Muscle of arm (tissue), 12 donors: Measurements from ENCODE around the gene IST1. TPM values are rescaled to one million over a fixed set of nuclear protein-coding genes. Genes with fewer than 3 reads are reported as not detected.

Source experiments
- DNase-seq: peaks from one replicate; pipeline ENCODE4 v3.0.0-alpha.2; 2013
- polyA plus RNA-seq, 12 donors: library from polyadenylated mRNA; unstranded; fragments of 120-200 nt; gene quantifications; one replicate each; pipeline ENCODE4 v1.2.1, GENCODE V29; 2013; ENCODE audit not compliant: insufficient read length in 12 of 12

The IST1 gene
- polyA plus RNA-seq, 12 donors = 118 to 236 (median 170) TPM; not detected in 1

GRCh38 chr16:71956486-71956885, 61.2 kb downstream of the IST1 start:
- DNase-seq = no peak

- DNase-seq = peak; percentile 81
These were observed 66.0 kb downstream of the IST1 start for GRCh38 chr16:71961066-71962039.

- no peak for DNase-seq
These were observed 68.0 kb downstream of the IST1 start for GRCh38 chr16:71963125-71963875.

- DNase-seq = no peak
These were observed 69.9 kb downstream of the IST1 start for GRCh38 chr16:71965223-71965622.

- DNase-seq = no peak
These were observed 71.6 kb downstream of the IST1 start for GRCh38 chr16:71966932-71967331.

- no peak for DNase-seq
These were observed 74.0 kb downstream of the IST1 start for GRCh38 chr16:71969353-71969752.

GRCh38 chr16:71971571-71971970, 76.2 kb downstream of the IST1 start:
- no peak for DNase-seq

GRCh38 chr16:71972356-71972755, 77.0 kb downstream of the IST1 start:
- DNase-seq = no peak

- DNase-seq = no peak
These were observed 77.7 kb downstream of the IST1 start for GRCh38 chr16:71973001-71973400.

GRCh38 chr16:71974068-71974818, 78.9 kb downstream of the IST1 start:
- DNase-seq = no peak

Other genes starting within 250 kb of the IST1 start
- gene PHLPP2, start 170.8 kb upstream of the IST1 start, polyA plus RNA-seq = 10 to 100 TPM in 1 of 12 donors, 1 to 10 TPM in 10, not detected in 1; 4.8 to 20.0 (median 6.3) TPM
- 10 to 100 TPM in 11 of 12 donors, not detected in 1; 38.1 to 92.7 (median 45.8) TPM for gene AP1G1, start 86.7 kb upstream of the IST1 start, polyA plus RNA-seq
- 10 to 100 TPM in 11 of 12 donors, not detected in 1; 16.8 to 23.2 (median 19.2) TPM for gene ATXN1L, start 49.6 kb upstream of the IST1 start, polyA plus RNA-seq
- gene ZNF821, start 11.3 kb upstream of the IST1 start, polyA plus RNA-seq = 10 to 100 TPM in 6 of 12 donors, 1 to 10 TPM in 4, not detected in 2; 8.9 to 14.2 (median 10.3) TPM
- gene PKD1L3, start 104.9 kb downstream of the IST1 start, polyA plus RNA-seq = 1 to 10 TPM in 1 of 12 donors, under 1 TPM in 7, not detected in 4; 0.03 to 1.8 (median 0.07) TPM
- 10 to 100 TPM in 7 of 12 donors, 1 to 10 TPM in 4, not detected in 1; 6.9 to 16.8 (median 11.6) TPM for gene DHODH, start 113.2 kb downstream of the IST1 start, polyA plus RNA-seq
- 1 to 10 TPM in 2 of 12 donors, under 1 TPM in 8, not detected in 2; 0.12 to 2.7 (median 0.65) TPM for gene HP, start 159.0 kb downstream of the IST1 start, polyA plus RNA-seq
- gene HPR, start 167.7 kb downstream of the IST1 start, polyA plus RNA-seq = under 1 TPM in 3 of 12 donors, not detected in 9; 0.18 to 0.84 (median 0.21) TPM
- 10 to 100 TPM in 11 of 12 donors, not detected in 1; 10.8 to 14.6 (median 12.9) TPM for gene TXNL4B, start 198.1 kb downstream of the IST1 start, polyA plus RNA-seq
- gene DHX38, start 198.3 kb downstream of the IST1 start, polyA plus RNA-seq = 10 to 100 TPM in 11 of 12 donors, not detected in 1; 39.9 to 86.2 (median 44.8) TPM